Measurements from ENCODE around the gene GPC6. TPM values are rescaled to one million over a fixed set of nuclear protein-coding genes. Genes with fewer than 3 reads are reported as not detected.

Gene GPC6
- total RNA-seq, 1 experiment from 2014 or later: 1.6 TPM

- DNase-seq (ENCODE audit: low read depth in 1 of 2, low spot score in 2 of 2): no peak
- Histone ChIP-seq H3K4me1 (replicated peaks) (peaks cover 14% of the 10 kb centered on the region), H3K9me3 (replicated peaks) (no peaks in the 10 kb centered on the region), H3K4me3 (no peak overlapping the region), H3K27me3 (replicated peaks) (no peaks in the 10 kb centered on the region), H3K36me3 (no peaks in the 10 kb centered on the region), H3K27ac (peak overlapping the region; percentile 70)
Measured at GRCh38 chr13:94232956-94233355, 1006.3 kb downstream of the GPC6 start.

- H3K27ac ChIP-seq: peak overlapping the region; percentile 70
- no peaks in the 10 kb centered on the region for H3K36me3 ChIP-seq
- no peaks in the 10 kb centered on the region for H3K27me3 ChIP-seq (replicated peaks)
- peaks cover 14% of the 10 kb centered on the region for H3K4me1 ChIP-seq (replicated peaks)
- peak; percentile 57 to 64 for DNase-seq (ENCODE audit: low read depth in 1 of 2, low spot score in 2 of 2)
- H3K4me3 ChIP-seq: no peak overlapping the region
- no peaks in the 10 kb centered on the region for H3K9me3 ChIP-seq (replicated peaks)
Measured at GRCh38 chr13:94233401-94233800, 1006.8 kb downstream of the GPC6 start.

GRCh38 chr13:94233837-94234236, 1007.2 kb downstream of the GPC6 start:
- H3K27me3 ChIP-seq (replicated peaks): no peaks in the 10 kb centered on the region
- peaks cover 15% of the 10 kb centered on the region for H3K4me1 ChIP-seq (replicated peaks)
- peak overlapping the region; percentile 70 for H3K27ac ChIP-seq
- H3K36me3 ChIP-seq: no peaks in the 10 kb centered on the region
- no peak overlapping the region for H3K4me3 ChIP-seq
- no peaks in the 10 kb centered on the region for H3K9me3 ChIP-seq (replicated peaks)
- no peak for DNase-seq (ENCODE audit: low read depth in 1 of 2, low spot score in 2 of 2)

GRCh38 chr13:94234738-94235137, 1008.1 kb downstream of the GPC6 start:
- Histone ChIP-seq H3K4me3 (no peak overlapping the region), H3K9me3 (replicated peaks) (no peaks in the 10 kb centered on the region), H3K4me1 (replicated peaks) (peaks cover 19% of the 10 kb centered on the region), H3K27ac (no peak overlapping the region), H3K36me3 (no peaks in the 10 kb centered on the region), H3K27me3 (replicated peaks) (no peaks in the 10 kb centered on the region)
- DNase-seq (ENCODE audit: low read depth in 1 of 2, low spot score in 2 of 2): no peak

- Histone ChIP-seq H3K36me3 (no peaks in the 10 kb centered on the region), H3K4me3 (no peak overlapping the region), H3K9me3 (replicated peaks) (no peaks in the 10 kb centered on the region), H3K27me3 (replicated peaks) (no peaks in the 10 kb centered on the region), H3K4me1 (replicated peaks) (peaks cover 19% of the 10 kb centered on the region), H3K27ac (no peak overlapping the region)
- DNase-seq (ENCODE audit: low read depth in 1 of 2, low spot score in 2 of 2): no peak
Measured at GRCh38 chr13:94236132-94236531, 1009.5 kb downstream of the GPC6 start.

GRCh38 chr13:94236872-94237271, 1010.3 kb downstream of the GPC6 start:
- Histone ChIP-seq H3K27ac (no peak overlapping the region), H3K27me3 (replicated peaks) (no peaks in the 10 kb centered on the region), H3K9me3 (replicated peaks) (no peaks in the 10 kb centered on the region), H3K4me3 (no peak overlapping the region), H3K4me1 (replicated peaks) (peaks cover 19% of the 10 kb centered on the region), H3K36me3 (no peaks in the 10 kb centered on the region)
- no peak for DNase-seq (ENCODE audit: low read depth in 1 of 2, low spot score in 2 of 2)

- no peaks in the 10 kb centered on the region for H3K36me3 ChIP-seq
- H3K4me3 ChIP-seq: no peak overlapping the region
- H3K9me3 ChIP-seq (replicated peaks): no peaks in the 10 kb centered on the region
- H3K27me3 ChIP-seq (replicated peaks): no peaks in the 10 kb centered on the region
- peak in 1 of 2 experiments; percentile 9 for DNase-seq (ENCODE audit: low read depth in 1 of 2, low spot score in 2 of 2)
- no peak overlapping the region for H3K27ac ChIP-seq
- H3K4me1 ChIP-seq (replicated peaks): peaks cover 6% of the 10 kb centered on the region
Measured at GRCh38 chr13:94239135-94239534, 1012.5 kb downstream of the GPC6 start.

GRCh38 chr13:94242554-94242953, 1015.9 kb downstream of the GPC6 start:
- Histone ChIP-seq H3K27ac (no peak overlapping the region), H3K9me3 (replicated peaks) (no peaks in the 10 kb centered on the region), H3K4me1 (replicated peaks) (peaks cover 5% of the 10 kb centered on the region), H3K27me3 (replicated peaks) (no peaks in the 10 kb centered on the region), H3K4me3 (no peak overlapping the region), H3K36me3 (no peaks in the 10 kb centered on the region)
- no peak for DNase-seq (ENCODE audit: low read depth in 1 of 2, low spot score in 2 of 2)

GRCh38 chr13:94243551-94243950, 1016.9 kb downstream of the GPC6 start:
- Histone ChIP-seq H3K4me3 (no peak overlapping the region), H3K4me1 (replicated peaks) (peaks cover 5% of the 10 kb centered on the region), H3K36me3 (no peaks in the 10 kb centered on the region), H3K27ac (no peak overlapping the region), H3K9me3 (replicated peaks) (no peaks in the 10 kb centered on the region), H3K27me3 (replicated peaks) (no peaks in the 10 kb centered on the region)
- no peak for DNase-seq (ENCODE audit: low read depth in 1 of 2, low spot score in 2 of 2)

GRCh38 chr13:94246495-94246894, 1019.9 kb downstream of the GPC6 start:
- no peaks in the 10 kb centered on the region for H3K27me3 ChIP-seq (replicated peaks)
- DNase-seq (ENCODE audit: low read depth in 1 of 2, low spot score in 2 of 2): no peak

GRCh38 chr13:94247890-94248289, 1021.3 kb downstream of the GPC6 start:
- Histone ChIP-seq H3K27ac (no peak overlapping the region), H3K4me1 (replicated peaks) (peaks cover 7% of the 10 kb centered on the region), H3K9me3 (replicated peaks) (no peaks in the 10 kb centered on the region)

More at GRCh38 chr13:94246495-94246894, 1019.9 kb downstream of the GPC6 start:
- H3K4me3 ChIP-seq: no peak overlapping the region
- H3K9me3 ChIP-seq (replicated peaks): no peaks in the 10 kb centered on the region
- H3K36me3 ChIP-seq: no peaks in the 10 kb centered on the region
- peaks cover 3% of the 10 kb centered on the region for H3K4me1 ChIP-seq (replicated peaks)
- no peak overlapping the region for H3K27ac ChIP-seq

GRCh38 chr13:94248454-94249228, 1022.0 kb downstream of the GPC6 start:
- Histone ChIP-seq H3K27ac (no peak overlapping the region), H3K36me3 (no peaks in the 10 kb centered on the region), H3K9me3 (replicated peaks) (no peaks in the 10 kb centered on the region), H3K27me3 (replicated peaks) (no peaks in the 10 kb centered on the region), H3K4me3 (no peak overlapping the region), H3K4me1 (replicated peaks) (peaks cover 7% of the 10 kb centered on the region)
- DNase-seq (ENCODE audit: low read depth in 1 of 2, low spot score in 2 of 2): no peak

More at GRCh38 chr13:94247890-94248289, 1021.3 kb downstream of the GPC6 start:
- H3K36me3 ChIP-seq: no peaks in the 10 kb centered on the region
- no peaks in the 10 kb centered on the region for H3K27me3 ChIP-seq (replicated peaks)
- no peak for DNase-seq (ENCODE audit: low read depth in 1 of 2, low spot score in 2 of 2)
- H3K4me3 ChIP-seq: no peak overlapping the region

GRCh38 chr13:94249512-94249911, 1022.9 kb downstream of the GPC6 start:
- no peak overlapping the region for H3K4me3 ChIP-seq
- no peaks in the 10 kb centered on the region for H3K9me3 ChIP-seq (replicated peaks)
- H3K36me3 ChIP-seq: no peaks in the 10 kb centered on the region
- no peaks in the 10 kb centered on the region for H3K27me3 ChIP-seq (replicated peaks)
- no peak overlapping the region for H3K27ac ChIP-seq
- peaks cover 7% of the 10 kb centered on the region for H3K4me1 ChIP-seq (replicated peaks)
- DNase-seq (ENCODE audit: low read depth in 1 of 2, low spot score in 2 of 2): peak in 1 of 2 experiments; percentile 44

GRCh38 chr13:94251831-94252608, 1025.4 kb downstream of the GPC6 start:
- peaks cover 7% of the 10 kb centered on the region for H3K4me1 ChIP-seq (replicated peaks)
- no peaks in the 10 kb centered on the region for H3K27me3 ChIP-seq (replicated peaks)
- no peaks in the 10 kb centered on the region for H3K9me3 ChIP-seq (replicated peaks)
- no peak for DNase-seq (ENCODE audit: low read depth in 1 of 2, low spot score in 2 of 2)
- no peaks in the 10 kb centered on the region for H3K36me3 ChIP-seq
- H3K27ac ChIP-seq: no peak overlapping the region
- H3K4me3 ChIP-seq: no peak overlapping the region

Data from SJSA1 (cell line).